ENCODE data around the gene MAML2.

The MAML2 gene

GRCh38 chr11:96143041-96143521, 199.9 kb downstream of the MAML2 start:
- peak; percentile 51 for DNase-seq (ENCODE audit: low read depth)
- H3K4me3 ChIP-seq (ENCODE audit: low read length) = no peak overlapping the region
- TF ChIP-seq CTCF (conservative IDR thresholded peaks at IDR 0.05; ENCODE audit: low read length) = no peak

- no peak for TF ChIP-seq CTCF (conservative IDR thresholded peaks at IDR 0.05; ENCODE audit: low read length)
- H3K4me3 ChIP-seq (ENCODE audit: low read length) = no peak overlapping the region
- no peak for DNase-seq (ENCODE audit: low read depth)
Observed at GRCh38 chr11:96141626-96142025, 201.4 kb downstream of the MAML2 start.

- no peak for TF ChIP-seq CTCF (conservative IDR thresholded peaks at IDR 0.05; ENCODE audit: low read length)
- DNase-seq (ENCODE audit: low read depth) = no peak
- H3K4me3 ChIP-seq (ENCODE audit: low read length) = no peak overlapping the region
Observed at GRCh38 chr11:96139691-96140090, 203.3 kb downstream of the MAML2 start.

- no peak overlapping the region for H3K4me3 ChIP-seq (ENCODE audit: low read length)
- no peak for DNase-seq (ENCODE audit: low read depth)
- TF ChIP-seq CTCF (conservative IDR thresholded peaks at IDR 0.05; ENCODE audit: low read length) = no peak
Observed at GRCh38 chr11:96137373-96137772, 205.6 kb downstream of the MAML2 start.

- no peak for TF ChIP-seq CTCF (conservative IDR thresholded peaks at IDR 0.05; ENCODE audit: low read length)
- no peak overlapping the region for H3K4me3 ChIP-seq (ENCODE audit: low read length)
- peak; percentile 41 for DNase-seq (ENCODE audit: low read depth)
Observed at GRCh38 chr11:96136613-96137298, 206.2 kb downstream of the MAML2 start.

GRCh38 chr11:96134602-96135001, 208.4 kb downstream of the MAML2 start:
- DNase-seq (ENCODE audit: low read depth) = peak; percentile 73
- TF ChIP-seq CTCF (conservative IDR thresholded peaks at IDR 0.05; ENCODE audit: low read length) = no peak
- H3K4me3 ChIP-seq (ENCODE audit: low read length) = no peak overlapping the region

GRCh38 chr11:96132437-96132836, 210.6 kb downstream of the MAML2 start:
- TF ChIP-seq CTCF (conservative IDR thresholded peaks at IDR 0.05; ENCODE audit: low read length) = no peak
- no peak for DNase-seq (ENCODE audit: low read depth)
- H3K4me3 ChIP-seq (ENCODE audit: low read length) = no peak overlapping the region

Data from AG10803 (cell line).